ENCODE measurements around the gene CCDC92B.
"Not testable (repeated sequence)": the region's sequence is repeated elsewhere in the genome, so short reads cannot be mapped to it uniquely, and the experiment has no call there.

The CCDC92B gene

GRCh38 chr17:2703606-2704005, 45.8 kb downstream of the CCDC92B start:
- no peak for DNase-seq (ENCODE audit: low read depth)

- no peak for DNase-seq (ENCODE audit: low read depth)
Measured at GRCh38 chr17:2703181-2703580, 46.3 kb downstream of the CCDC92B start.

- DNase-seq (ENCODE audit: low read depth): no peak
Measured at GRCh38 chr17:2701996-2702741, 47.3 kb downstream of the CCDC92B start.

DNA sequence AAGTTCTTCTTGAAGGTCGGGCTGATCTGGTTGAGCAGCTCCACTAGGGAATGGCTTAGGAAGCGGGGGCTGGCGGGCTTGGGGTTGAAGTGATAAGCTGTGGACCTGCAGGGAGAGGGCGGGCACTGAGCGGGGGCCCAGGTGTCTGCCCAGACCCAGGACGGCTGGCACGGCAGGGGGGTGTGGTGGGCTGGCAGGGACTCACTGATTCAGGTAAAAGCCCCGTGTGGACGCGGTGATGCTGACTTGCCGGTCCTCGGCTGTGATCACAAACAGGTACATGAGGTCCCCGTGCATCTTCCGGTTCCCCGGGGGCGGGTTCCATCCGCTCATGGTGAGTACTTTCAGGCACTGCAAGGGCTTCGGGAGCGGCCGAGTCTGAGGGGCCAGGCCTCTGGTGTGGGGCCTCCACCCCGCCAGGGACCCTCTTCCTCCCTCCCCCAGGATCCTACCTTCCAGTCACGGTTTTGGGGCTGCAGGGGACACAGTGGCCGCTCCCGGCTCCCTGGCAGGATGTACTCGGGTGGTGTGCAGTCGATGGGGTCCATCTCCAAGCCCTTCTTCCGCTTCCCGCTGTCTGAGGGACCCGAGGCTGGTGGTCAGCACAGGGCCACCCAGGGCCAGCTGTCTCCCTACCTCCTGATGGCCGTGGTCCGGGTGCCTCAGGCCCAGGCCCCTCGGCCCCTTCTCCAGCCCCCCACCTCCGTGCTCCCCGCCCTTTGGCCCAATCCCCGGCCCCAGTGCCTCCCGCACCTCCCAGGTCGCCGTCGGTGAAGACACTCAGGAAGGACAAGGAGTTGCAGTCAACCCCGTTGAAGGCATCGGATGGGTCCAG, 48.1 kb downstream of the CCDC92B start:
- no peak for DNase-seq (ENCODE audit: low read depth)

DNA sequence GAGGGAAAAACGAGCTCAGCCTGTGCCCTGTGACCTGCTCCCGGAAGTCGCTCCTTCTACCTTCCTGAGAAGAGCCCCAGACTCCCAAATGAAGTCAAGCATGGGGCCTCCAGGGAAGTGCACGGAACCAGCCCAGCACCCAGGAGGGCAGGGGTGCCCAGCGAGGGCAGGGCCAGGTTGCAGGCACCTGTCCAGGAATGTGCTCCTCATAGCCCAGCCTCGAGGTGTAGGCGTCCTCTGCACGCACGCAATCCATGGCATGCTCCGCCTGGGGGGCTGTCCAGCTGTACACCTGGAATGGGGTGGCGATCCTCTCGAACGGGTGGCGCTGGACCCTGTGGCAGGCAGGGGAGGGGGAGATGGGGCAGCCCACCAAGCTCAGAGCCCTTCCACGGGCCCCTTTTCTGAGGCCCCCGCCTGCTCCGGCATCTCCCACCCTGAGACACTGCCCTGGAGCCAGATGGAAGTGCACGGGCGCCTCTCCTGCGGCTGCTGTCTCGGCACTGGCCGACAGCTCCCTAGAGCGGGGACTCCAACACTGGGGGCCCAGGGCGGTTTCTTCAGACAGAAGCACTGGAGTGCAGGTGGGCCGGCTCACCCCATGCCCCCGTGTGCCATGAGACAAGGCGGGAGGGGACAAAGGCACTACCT, 48.8 kb downstream of the CCDC92B start:
- no peak for DNase-seq (ENCODE audit: low read depth)

DNA sequence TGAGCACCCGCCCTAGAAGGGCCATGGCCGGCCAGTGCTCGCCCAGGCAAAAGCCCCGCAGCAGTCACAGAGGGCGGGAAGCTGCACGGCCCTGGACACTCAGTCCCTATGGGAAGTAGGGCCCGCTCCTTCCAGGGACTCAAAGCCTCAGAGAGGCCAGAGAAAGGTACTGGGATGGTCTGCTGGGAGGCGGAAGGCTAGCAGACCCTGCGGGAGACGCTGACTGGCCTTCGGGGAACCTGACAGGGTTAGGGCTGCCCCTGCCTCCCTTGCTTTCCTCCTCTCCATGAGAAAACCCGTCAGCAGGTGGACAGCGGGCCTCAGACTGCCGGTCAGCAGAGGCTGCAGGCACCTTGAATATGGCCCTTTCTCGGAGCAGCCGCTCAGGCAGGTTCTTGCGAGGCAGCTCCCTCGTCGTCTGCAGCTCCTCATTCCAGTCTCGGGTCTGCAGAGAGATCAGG, 49.4 kb downstream of the CCDC92B start:
- DNase-seq (ENCODE audit: low read depth): no peak

GRCh38 chr17:2699216-2699805, 50.1 kb downstream of the CCDC92B start:
- not testable (repeated sequence) for DNase-seq (ENCODE audit: low read depth)

DNA sequence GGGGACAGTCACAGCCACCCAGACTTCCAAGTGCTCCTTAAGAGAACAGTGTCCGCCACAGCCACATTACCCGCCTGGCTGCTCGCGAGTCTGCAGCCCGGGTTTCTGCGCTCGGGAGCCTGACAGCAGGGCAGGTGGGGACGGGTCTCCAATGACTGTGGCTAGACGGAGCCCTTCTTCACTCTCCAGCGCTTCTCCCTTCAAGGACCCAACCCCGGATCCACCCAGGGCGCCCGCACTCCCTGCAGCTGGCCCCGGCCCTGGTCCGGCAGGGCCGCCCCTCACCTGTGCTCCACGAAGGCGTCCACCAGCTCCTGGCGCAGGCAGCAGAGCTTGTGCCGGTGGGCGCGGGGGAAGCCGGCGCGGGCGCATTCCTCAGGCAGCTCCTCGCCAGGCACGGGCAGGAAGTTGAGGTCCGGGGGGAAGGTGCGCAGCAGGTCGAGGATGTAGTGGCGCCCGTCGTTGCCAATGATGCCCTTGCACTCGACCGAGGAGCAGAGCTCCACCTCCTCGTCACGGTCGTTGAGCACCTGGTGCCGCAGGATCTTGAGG, 51.8 kb downstream of the CCDC92B start:
- no peak for DNase-seq (ENCODE audit: low read depth)

GRCh38 chr17:2695961-2696760, 53.3 kb downstream of the CCDC92B start:
- DNase-seq (ENCODE audit: low read depth): no peak

GRCh38 chr17:2695243-2695960, 54.0 kb downstream of the CCDC92B start:
- no peak for DNase-seq (ENCODE audit: low read depth)

DNA sequence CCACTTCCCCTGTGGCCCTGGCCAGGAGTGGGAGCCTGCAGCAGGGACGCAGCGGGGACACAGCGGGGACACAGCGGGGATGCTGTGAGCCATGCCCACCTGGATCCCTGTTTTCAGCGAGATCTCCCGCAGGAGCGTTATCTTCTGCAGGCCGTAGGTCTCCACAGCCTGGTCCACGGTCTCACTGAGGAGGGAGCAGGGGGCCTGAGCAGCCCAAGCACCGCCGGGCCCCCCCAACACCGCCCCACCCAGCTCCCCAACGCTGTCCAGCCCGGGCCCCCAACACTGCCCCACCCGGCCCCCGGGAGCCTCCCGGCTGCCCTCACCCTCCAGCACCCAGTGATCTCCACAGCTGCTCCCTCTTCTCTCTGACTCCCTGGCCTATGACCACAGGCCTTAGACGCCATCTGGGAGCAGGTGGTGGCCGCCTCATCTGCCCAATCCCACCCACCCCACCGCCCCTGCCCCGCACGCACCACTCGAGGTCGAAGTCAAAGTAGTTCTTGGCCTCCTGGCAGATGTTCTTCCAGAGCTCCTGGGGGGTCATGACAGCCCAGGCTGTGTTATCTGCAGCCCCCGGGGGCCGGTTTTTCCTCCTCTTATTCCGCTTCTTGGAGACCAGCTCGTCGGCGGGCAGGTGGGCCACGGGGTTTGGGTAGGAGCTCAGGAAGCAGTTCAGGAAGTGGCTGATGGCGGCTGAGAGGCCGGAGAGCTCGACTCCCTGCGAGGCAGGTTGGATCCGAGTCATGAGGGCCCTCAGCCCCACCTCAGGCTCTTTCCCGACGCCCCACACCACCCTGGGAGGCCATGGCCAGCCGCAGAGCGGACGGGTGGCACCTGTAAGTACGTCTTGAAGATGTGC, 54.8 kb downstream of the CCDC92B start:
- no peak for DNase-seq (ENCODE audit: low read depth)

- no peak for DNase-seq (ENCODE audit: low read depth)
Measured at GRCh38 chr17:2693561-2694380, 55.7 kb downstream of the CCDC92B start.

DNA sequence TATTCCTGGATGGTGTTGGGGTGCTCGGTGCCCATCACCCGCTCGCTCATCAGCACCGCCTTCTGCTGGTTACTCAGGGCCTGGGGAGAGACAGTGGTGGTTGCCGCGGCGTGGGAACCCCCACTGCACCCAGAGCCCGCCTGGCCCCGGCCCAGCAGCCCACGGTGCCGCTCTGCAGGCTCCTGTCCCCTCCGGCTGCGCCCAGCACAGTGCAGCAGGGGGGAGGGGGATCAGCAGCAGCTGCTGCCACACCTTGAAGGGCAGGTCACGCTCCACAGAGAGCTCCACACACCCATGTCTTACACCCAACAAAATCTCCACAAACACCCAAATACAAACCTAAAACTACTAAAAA, 56.7 kb downstream of the CCDC92B start:
- DNase-seq (ENCODE audit: low read depth): no peak

DNA sequence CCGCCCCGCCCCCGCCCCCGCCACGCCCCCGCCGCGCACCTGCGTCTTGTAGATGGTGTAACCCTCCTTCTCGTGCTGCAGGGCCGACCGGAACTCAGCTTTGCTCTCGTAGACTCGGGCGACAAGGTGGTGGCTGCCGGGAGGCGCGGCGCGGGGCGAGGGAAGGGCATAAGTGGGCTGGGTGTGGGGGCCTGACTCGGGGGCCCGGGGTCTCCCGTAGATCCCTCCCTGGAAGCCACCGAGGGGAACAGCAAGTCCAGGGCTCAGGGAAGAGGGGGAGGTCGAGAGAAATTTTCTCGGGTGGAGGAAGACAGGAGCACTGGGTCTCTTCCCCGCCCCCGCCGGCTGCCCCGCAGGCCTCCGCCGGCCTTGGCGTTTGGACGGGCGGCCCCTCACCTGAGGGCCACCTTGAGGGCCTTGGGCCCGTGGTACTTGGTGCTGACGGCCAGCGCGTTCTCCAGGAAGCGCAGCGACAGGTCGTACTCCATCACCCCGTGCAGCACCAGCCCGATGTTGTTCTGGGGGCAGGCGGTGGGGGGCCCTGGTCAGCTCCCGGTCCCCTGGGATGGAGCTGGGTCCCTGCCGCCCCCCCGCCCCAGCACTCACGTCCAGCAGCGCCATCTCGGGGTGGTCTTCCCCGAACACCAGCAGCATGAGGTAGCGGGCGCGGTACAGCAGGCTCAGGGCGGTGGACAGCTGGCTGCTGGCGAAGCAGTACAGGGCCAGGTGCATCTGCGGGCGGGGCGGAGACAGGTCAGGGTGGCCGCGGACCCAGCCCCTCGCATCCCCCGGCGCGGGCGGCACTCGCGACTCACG, 57.3 kb downstream of the CCDC92B start:
- no peak for DNase-seq (ENCODE audit: low read depth)

DNA sequence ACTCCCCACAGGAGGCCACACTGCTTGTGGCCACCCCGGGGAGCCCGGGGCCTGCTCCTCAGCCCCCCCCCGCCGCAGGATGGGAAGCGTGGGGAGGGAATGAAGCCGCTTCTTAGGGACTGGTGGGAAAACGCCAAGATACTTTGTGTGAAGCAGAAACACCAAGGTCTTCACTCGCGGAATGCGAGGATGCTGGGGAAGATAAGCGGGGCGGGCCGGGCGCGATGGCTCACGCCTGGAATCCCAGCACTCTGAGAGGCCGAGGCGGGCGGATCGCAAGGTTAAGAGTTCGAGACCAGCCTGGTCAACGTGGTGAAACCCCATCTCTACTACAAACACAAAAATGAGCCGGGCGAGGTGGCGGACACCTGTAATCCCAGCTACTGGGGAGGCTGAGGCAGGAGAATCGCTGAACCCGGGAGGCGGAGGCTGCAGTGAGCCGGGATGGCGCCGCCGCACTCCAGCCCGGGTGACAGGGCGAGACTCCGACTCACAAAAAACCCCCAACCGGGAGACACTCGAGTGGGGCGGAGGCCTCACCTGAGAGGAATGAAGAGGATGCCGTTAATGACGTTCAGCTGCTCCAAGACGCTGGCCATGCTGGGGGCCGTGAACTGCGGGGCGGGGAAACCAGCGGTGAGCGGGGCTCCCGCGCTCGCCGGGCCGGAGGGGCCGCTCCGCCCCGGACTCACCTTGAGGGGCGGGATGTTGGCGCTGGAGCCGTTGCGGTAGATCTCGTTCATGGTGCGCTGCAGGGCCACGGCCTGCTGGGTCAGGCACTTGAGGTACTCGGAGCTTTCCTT, 58.2 kb downstream of the CCDC92B start:
- no peak for DNase-seq (ENCODE audit: low read depth)

- DNase-seq (ENCODE audit: low read depth): no peak
Measured at GRCh38 chr17:2690165-2691068, 59.0 kb downstream of the CCDC92B start.

Data from GM04503 (cell line).